Peyer's patch (tissue), 4 donors: ENCODE measurements around the gene NDUFS4.

ENCODE experiments used
- POLR2A ChIP-seq, 2 donors: fragments of 450-650 bp; IDR thresholded peaks; one replicate each; pipeline ENCODE4 v1.5.1; 2017; ENCODE audit warnings: antibody characterized with exemption in 2 of 2, mild to moderate bottlenecking in 2 of 2, moderate library complexity in 2 of 2
- TF ChIP-seq, protein P1 (sequence below), 6 experiments: fragments of 450-650 bp in 4 of 6; fragments of 200-600 bp in 2 of 6; sonication (generic) in 1 of 6; IDR thresholded peaks; one replicate each; pipeline ENCODE4 v1.5.1; 2017 to 2019; ENCODE audit warnings: antibody characterized with exemption in 6 of 6, mild to moderate bottlenecking in 3 of 6, moderate library complexity in 1 of 6

DNA sequence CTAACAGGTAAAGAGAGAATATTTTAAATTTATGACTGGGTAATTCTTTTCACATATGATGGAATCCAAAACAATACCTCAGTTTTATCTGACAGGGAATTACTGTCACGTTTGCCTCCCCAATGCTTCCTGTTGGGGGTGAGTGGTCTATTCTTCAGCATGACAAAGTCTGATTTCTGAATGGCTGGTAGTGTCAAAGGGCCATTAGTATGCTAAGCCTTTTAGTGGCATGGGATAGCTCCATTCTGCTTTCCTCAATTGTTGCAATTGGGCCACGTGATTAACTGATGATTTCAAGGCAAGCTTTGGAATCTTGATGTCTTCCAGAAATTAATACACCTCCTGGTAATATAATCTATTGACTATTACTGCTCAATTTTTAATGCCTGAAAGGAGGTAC is 14.7 kb upstream of the NDUFS4 start:
- TF ChIP-seq POLR2A (IDR thresholded peaks at IDR 0.05) = no peak
- TF ChIP-seq, protein P1, sequence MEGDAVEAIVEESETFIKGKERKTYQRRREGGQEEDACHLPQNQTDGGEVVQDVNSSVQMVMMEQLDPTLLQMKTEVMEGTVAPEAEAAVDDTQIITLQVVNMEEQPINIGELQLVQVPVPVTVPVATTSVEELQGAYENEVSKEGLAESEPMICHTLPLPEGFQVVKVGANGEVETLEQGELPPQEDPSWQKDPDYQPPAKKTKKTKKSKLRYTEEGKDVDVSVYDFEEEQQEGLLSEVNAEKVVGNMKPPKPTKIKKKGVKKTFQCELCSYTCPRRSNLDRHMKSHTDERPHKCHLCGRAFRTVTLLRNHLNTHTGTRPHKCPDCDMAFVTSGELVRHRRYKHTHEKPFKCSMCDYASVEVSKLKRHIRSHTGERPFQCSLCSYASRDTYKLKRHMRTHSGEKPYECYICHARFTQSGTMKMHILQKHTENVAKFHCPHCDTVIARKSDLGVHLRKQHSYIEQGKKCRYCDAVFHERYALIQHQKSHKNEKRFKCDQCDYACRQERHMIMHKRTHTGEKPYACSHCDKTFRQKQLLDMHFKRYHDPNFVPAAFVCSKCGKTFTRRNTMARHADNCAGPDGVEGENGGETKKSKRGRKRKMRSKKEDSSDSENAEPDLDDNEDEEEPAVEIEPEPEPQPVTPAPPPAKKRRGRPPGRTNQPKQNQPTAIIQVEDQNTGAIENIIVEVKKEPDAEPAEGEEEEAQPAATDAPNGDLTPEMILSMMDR (IDR thresholded peaks at IDR 0.05) = no peak
